ENCODE results near the gene LYPLAL1. TPM values are rescaled to one million over a fixed set of nuclear protein-coding genes. Genes with fewer than 3 reads are reported as not detected.

LYPLAL1 gene
- total RNA-seq, 1 experiment from 2014 or later: 40.0 TPM

GRCh38 chr1:219227360-219228057 is 53.8 kb downstream of the LYPLAL1 start:
- no peak overlapping the region for H2AFZ ChIP-seq (ENCODE audit: low read depth, low read length, poor library complexity, severe bottlenecking)
- TF ChIP-seq ZFX (IDR thresholded peaks at IDR 0.05): no peak
- TF ChIP-seq CTCF (IDR thresholded peaks at IDR 0.05 in 2 of 3, conservative IDR thresholded peaks at IDR 0.05 in 1 of 3; ENCODE audit: borderline replicate concordance in 1 of 3, insufficient read depth in 1 of 3, low read depth in 2 of 3, low read length in 2 of 3): no peak
- TF ChIP-seq CEBPB (IDR thresholded peaks at IDR 0.05; ENCODE audit: low read depth): no peak
- no peak for TF ChIP-seq REST (IDR thresholded peaks at IDR 0.05; ENCODE audit: low read depth)
- TF ChIP-seq TCF7L2 (IDR thresholded peaks at IDR 0.05; ENCODE audit: borderline replicate concordance, extremely low read depth, insufficient read depth, insufficient read length): no peak
- TF ChIP-seq ATF3 (IDR thresholded peaks at IDR 0.05): no peak
- TF ChIP-seq SIN3A (IDR thresholded peaks at IDR 0.05; ENCODE audit: low read depth): no peak
- TF ChIP-seq ZBTB33 (IDR thresholded peaks at IDR 0.05; ENCODE audit: extremely low read depth, insufficient replicate concordance, low read length): no peak
- no peak for TF ChIP-seq SRF (IDR thresholded peaks at IDR 0.05; ENCODE audit: low read depth)
- TF ChIP-seq FOSL1 (IDR thresholded peaks at IDR 0.05; ENCODE audit: low read depth): no peak
- no peak for TF ChIP-seq RAD21 (IDR thresholded peaks at IDR 0.05; ENCODE audit: low read depth)
- no peak for TF ChIP-seq JUND (IDR thresholded peaks at IDR 0.05)
- no peak for DNase-seq (ENCODE audit: low read depth, low spot score)
- no peaks in the 10 kb centered on the region for H4K20me1 ChIP-seq (ENCODE audit: insufficient read depth)
- intact Hi-C loops (cut with micrococcal nuclease): no loop called here
- no peaks in the 10 kb centered on the region for H3K9me3 ChIP-seq (ENCODE audit: control insufficient read depth in 1 of 2, insufficient read depth in 1 of 2, low read depth in 1 of 2, low read length in 2 of 2)
- H3K9ac ChIP-seq (ENCODE audit: low read length): no peak overlapping the region
- H3K4me1 ChIP-seq (ENCODE audit: control insufficient read depth in 1 of 2, insufficient read depth in 2 of 2, low read length in 2 of 2): no peaks in the 10 kb centered on the region
- H3K79me2 ChIP-seq (ENCODE audit: insufficient read depth, low read length): no peaks in the 10 kb centered on the region
- ChIA-PET RAD21 (ENCODE audit: low non-redundant PET in 1 of 2, low total read pairs in 2 of 2, uncharacterized antibody in 2 of 2, unreplicated experiment in 2 of 2) (no interaction called here), CTCF (no interaction called here), POLR2A (no interaction called here)
- no TSS peak for BruUV-seq (replicated peaks)
- no peak overlapping the region for H3K4me2 ChIP-seq (ENCODE audit: low read length)
- ATAC-seq: no peak
- no peaks in the 10 kb centered on the region for H3K36me3 ChIP-seq (ENCODE audit: control insufficient read depth in 1 of 2, insufficient read depth in 2 of 2, low read length in 2 of 2)
- no peaks in the 10 kb centered on the region for H3K9me2 ChIP-seq (ENCODE audit: insufficient read depth)
- H3K4me3 ChIP-seq (replicated peaks in 1 of 2; ENCODE audit: low read depth in 1 of 2, low read length in 2 of 2): no peak overlapping the region
- no peaks in the 10 kb centered on the region for H3K27me3 ChIP-seq (ENCODE audit: insufficient read depth, low read length)
- H3K27ac ChIP-seq (ENCODE audit: low read depth, low read length): no peak overlapping the region
